K562 (cell line): ENCODE measurements around the gene TTLL10. TPM values are rescaled to one million over a fixed set of nuclear protein-coding genes. Genes with fewer than 3 reads are reported as not detected.

Experiments
- ATAC-seq: fragments of 200-7000 bp; cut with Tn5 transposase; 3 replicates; pipeline ENCODE4 v1.9.1; 2020; ENCODE audit warnings: moderate library complexity
- BruUV-seq: library from RNA; stranded (reverse); fragments of 400-500 nt; replicated peaks from 2 replicates; lab custom pipeline; 2021; lab: Mats Ljungman, UMichigan
- CTCF ChIA-PET: fragments of 300-600 bp; formaldehyde crosslinking; extraction: SDS; loops from one replicate; lab custom pipeline; 2021; ENCODE audit warnings: low intra/inter-chr PET ratio; lab: Yijun Ruan, JAX
- POLR2A ChIA-PET: fragments of 300-600, 350-650 bp; sonication (Branson Sonifier 250); formaldehyde crosslinking; extraction: SDS; loops from one replicate; lab custom pipeline; 2021; ENCODE audit warnings: antibody characterized with exemption, inconsistent platforms; lab: Yijun Ruan, JAX
- DNase-seq, 4 experiments: peaks; one replicate each; pipeline versions ENCODE4 v3.0.0 to v3.0.0-alpha.2; 2011 to 2018; ENCODE audit warnings: low spot score in 3 of 4, mixed read lengths in 3 of 4; ENCODE audit errors: extremely low read depth in 1 of 4
- FAIRE-seq: peaks from 2 replicates; lab custom pipeline; 2011; peaks lifted over from hg19 to GRCh38; lab: Jason Lieb, UNC
- H2AFZ ChIP-seq: 2 replicates; pipeline ENCODE4 v1.6.0; 2011; ENCODE audit warnings: low read depth, low read length, control low read depth, inconsistent platforms
- H3K27ac ChIP-seq: fragments of 200-600 bp; 3 replicates; pipeline ENCODE4 v1.8.0; 2011; ENCODE audit warnings: low read depth, mild to moderate bottlenecking, control low read depth, inconsistent platforms, low read length, moderate library complexity, mixed read lengths; ENCODE audit errors: extremely low read depth
- H3K27me3 ChIP-seq, 2 experiments: fragments of 300-600 bp in 1 of 2; 2 replicates in 1 of 2; 3 replicates in 1 of 2; pipeline versions ENCODE4 v1.6.0 to v1.8.0; 2011; ENCODE audit warnings: inconsistent platforms in 2 of 2, low read length in 2 of 2, mild to moderate bottlenecking in 1 of 2, mixed read lengths in 1 of 2, moderate library complexity in 1 of 2; ENCODE audit not compliant: control insufficient read depth in 2 of 2, insufficient read depth in 2 of 2
- H3K36me3 ChIP-seq: fragments of 300-600 bp; 3 replicates; pipeline ENCODE4 v1.8.0; 2011; ENCODE audit warnings: mild to moderate bottlenecking, low read length, inconsistent platforms; ENCODE audit not compliant: control insufficient read depth, insufficient read depth
- H3K4me1 ChIP-seq, 2 experiments: fragments of 200-600 bp in 1 of 2; replicated peaks in 1 of 2; 2 replicates in 1 of 2; 3 replicates in 1 of 2; pipeline versions ENCODE4 v1.5.1 to v1.8.0; 2011; ENCODE audit warnings: inconsistent platforms in 2 of 2, low read length in 2 of 2, mild to moderate bottlenecking in 1 of 2, mixed read lengths in 1 of 2, moderate library complexity in 1 of 2; ENCODE audit not compliant: control insufficient read depth in 2 of 2, insufficient read depth in 2 of 2
- H3K4me2 ChIP-seq: 2 replicates; pipeline ENCODE4 v1.6.1; 2011; ENCODE audit warnings: low read length, control low read depth, inconsistent platforms, mixed read lengths; ENCODE audit not compliant: insufficient read depth
- H3K4me3 ChIP-seq: fragments of 200-600 bp; sonication (generic), shearing (Covaris generic); 2 replicates; pipeline ENCODE4 v1.5.1; 2016; ENCODE audit warnings: control low read depth, inconsistent platforms
- H3K79me2 ChIP-seq: fragments of 200-600 bp; 3 replicates; pipeline ENCODE4 v1.8.0; 2011; ENCODE audit warnings: low read length, inconsistent platforms; ENCODE audit not compliant: control insufficient read depth, insufficient read depth
- H3K9ac ChIP-seq, 2 experiments: 2 replicates each; pipeline versions ENCODE4 v1.6.0 to v1.6.1; 2011; ENCODE audit warnings: low read depth in 2 of 2, low read length in 2 of 2, control low read depth in 1 of 2, inconsistent platforms in 1 of 2, mild to moderate bottlenecking in 1 of 2, mixed read lengths in 1 of 2; ENCODE audit not compliant: insufficient read depth in 1 of 2
- H3K9me1 ChIP-seq: one replicate; pipeline ENCODE4 v1.6.0; 2011; ENCODE audit warnings: inconsistent platforms, mild to moderate bottlenecking, low read length, moderate library complexity; ENCODE audit not compliant: control insufficient read depth, insufficient read depth
- H3K9me3 ChIP-seq: replicated peaks from 2 replicates; pipeline ENCODE4 v1.5.1; 2011; ENCODE audit warnings: low read depth, low read length, inconsistent platforms; ENCODE audit not compliant: control insufficient read depth, insufficient read depth
- H4K20me1 ChIP-seq: replicated peaks from 2 replicates; pipeline ENCODE4 v1.6.1; 2011; ENCODE audit warnings: low read length, inconsistent platforms, mixed read lengths; ENCODE audit not compliant: control insufficient read depth, insufficient read depth
- BRD4 ChIP-seq: fragments of 200-600 bp; sonication (generic); IDR thresholded peaks from 2 replicates; pipeline ENCODE4 v1.6.1; 2017; ENCODE audit warnings: inconsistent platforms
- ETV6 ChIP-seq, 3 experiments: fragments of 150-350 bp in 1 of 3; sonication (generic) in 1 of 3; formaldehyde crosslinking in 1 of 3; IDR thresholded peaks; 2 replicates each; pipeline versions ENCODE4 v1.6.1 to v1.8.0; 2014 to 2022; ENCODE audit warnings: borderline replicate concordance in 2 of 3, low read depth in 2 of 3, antibody characterized with exemption in 1 of 3, low read length in 1 of 3, mild to moderate bottlenecking in 1 of 3, missing genetic modification reagents in 1 of 3
- KAT7 ChIP-seq: sonication (generic); formaldehyde crosslinking; IDR thresholded peaks from 2 replicates; pipeline ENCODE4 v1.8.0; 2022; ENCODE audit warnings: missing genetic modification reagents, mild to moderate bottlenecking, borderline replicate concordance
- LCOR ChIP-seq: sonication (generic); formaldehyde crosslinking; IDR thresholded peaks from 2 replicates; pipeline ENCODE4 v1.8.0; 2022; ENCODE audit warnings: mild to moderate bottlenecking, missing genetic modification reagents
- RNF219 ChIP-seq: fragments of 250-450 bp; sonication (Bioruptor Pico); IDR thresholded peaks from 2 replicates; pipeline ENCODE4 v1.5.0; 2022; ENCODE audit warnings: mild to moderate bottlenecking
- ZBTB1 ChIP-seq: sonication (generic); formaldehyde crosslinking; IDR thresholded peaks from 2 replicates; pipeline ENCODE4 v1.8.1; 2023; ENCODE audit warnings: missing genetic modification reagents, low read depth, mild to moderate bottlenecking, borderline replicate concordance
- ZNF24 ChIP-seq: fragments of 450-650 bp; IDR thresholded peaks from 2 replicates; pipeline ENCODE4 v1.6.1; 2016
- WGBS: fragments of 100-300 bp; shearing (Covaris generic); methylation state at CpG from one replicate; pipeline ENCODE4 v1.1.6; 2016; ENCODE audit warnings: low coverage, mixed read lengths; ENCODE audit not compliant: insufficient coverage; ENCODE audit errors: missing lambda C conversion rate; 5-methylcytosine and 5-hydroxymethylcytosine counted together
- in situ Hi-C: fragments of 300-500 bp; cut with MboI; formaldehyde crosslinking; loops from 4 replicates; pipeline ENCODE4 v1.15.0; 2018; ENCODE audit warnings: inconsistent platforms, mixed read lengths
- intact Hi-C: fragments of 100-400 bp; cut with micrococcal nuclease; formaldehyde crosslinking; loops from 2 replicates; pipeline ENCODE4 v1.14.2; 2022
- polyA plus RNA-seq, 8 experiments: library from polyadenylated mRNA; depleted of rRNA in 4 of 8; stranded (reverse) in 5 of 8; unstranded in 3 of 8; fragments of >200 nt; fragmentation: Nextera tagmentation in 2 of 8; fragmentation: Illumina TruSeq in 1 of 8; extraction: Ambion mirVana in 2 of 8; extraction: Trizol in 1 of 8; gene quantifications; 2 replicates each; pipeline versions ENCODE4 v1.2.1 to v1.2.3, GENCODE V29; 2011 to 2014; ENCODE audit warnings: inconsistent platforms in 1 of 8, missing spikeins in 1 of 8
- total RNA-seq, 7 experiments: library from RNA; depleted of rRNA in 6 of 7; stranded (reverse); fragments of >200 nt in 6 of 7; fragmentation: Illumina TruSeq in 2 of 7; extraction: Trizol in 2 of 7; gene quantifications; 2 replicates each; pipeline versions ENCODE4 v1.2.1 to v1.2.3, GENCODE V29; 2011 to 2021; ENCODE audit warnings: low replicate concordance in 1 of 7

The TTLL10 gene
- total and polyA plus RNA-seq, 9 of the 15 experiments (the other 6 are each of a cell fraction or from before 2014, with no cell fraction given), result not detected

- TF ChIP-seq BRD4 (peak; percentile 84; the same call in 1 of the 2 replicates), LCOR (peak; percentile 78), KAT7 (CRISPR knock-in tag) (no peak; the same call in none of the 2 replicates), ETV6 (IDR thresholded peaks at IDR 0.05; ENCODE audit: borderline replicate concordance in 1 of 2, low read depth in 2 of 2, low read length in 1 of 2) (no peak), ETV6 (CRISPR knock-in tag; IDR thresholded peaks at IDR 0.05; ENCODE audit: borderline replicate concordance) (no peak), RNF219 (CRISPR knock-in tag) (no peak), ZNF24 (0 out of 2 replicates have a peak, but pooled peaks have one; percentile 15)
- TF ChIP-seq, all 486 proteins: peak for 101
Observed at GRCh38 chr1:1157426-1157913, 16.2 kb upstream of the TTLL10 start (continued).

- no peak for FAIRE-seq
- ChIA-PET POLR2A (interaction anchor here (1.0 to 1.4 kb wide), 2 partner anchors 10 to 12 kb away, joined by 5 to 7 read pairs; no protein-coding TSS in a partner anchor), CTCF (no interaction called here)
- Histone ChIP-seq H2AFZ (peak overlapping the region; percentile 91), H3K36me3 (no peaks in the 10 kb centered on the region), H3K79me2 (no peaks in the 10 kb centered on the region), H3K4me1 (peaks cover 25 to 65% of the 10 kb centered on the region in 2 experiments), H3K4me3 (peak overlapping the region; percentile 60), H3K9me3 (no peaks in the 10 kb centered on the region), H3K9me1 (no peaks in the 10 kb centered on the region), H3K27me3 (peaks cover 10 to 17% of the 10 kb centered on the region in 2 experiments; a peak in 3 of 5 replicates), H3K27ac (peak overlapping the region; percentile 93), H4K20me1 (no peaks in the 10 kb centered on the region), H3K9ac (peak overlapping the region; percentile 94), H3K4me2 (peak overlapping the region; percentile 85)
- DNase-seq, result peak; percentile 48 to 84 (median 82)
- in situ Hi-C loops (no loop called here), intact Hi-C loops (no loop called here)
- 33% methylated on average over 45 of the region's 46 CpGs for WGBS
- no TSS peak for BruUV-seq
- ATAC-seq, result peak; percentile 83
- TF ChIP-seq ZBTB1, result peak; percentile 24; the same call in 1 of the 2 replicates
Observed at GRCh38 chr1:1157914-1158710, 15.6 kb upstream of the TTLL10 start.
